Thoracic aorta (tissue), 2 donors: ENCODE measurements around the gene KIF1A. TPM values are rescaled to one million over a fixed set of nuclear protein-coding genes. Genes with fewer than 3 reads are reported as not detected.

ENCODE experiments used
- ATAC-seq: fragments of 150-250 bp; one replicate; pipeline ENCODE4 v1.8.0; 2017; ENCODE audit warnings: low read depth; ENCODE audit not compliant: insufficient number of reproducible peaks, low FRiP score
- DNase-seq: peaks from one replicate; pipeline ENCODE4 v3.0.0-alpha.2; 2020; ENCODE audit warnings: low spot score
- H3K27ac ChIP-seq, 2 donors: fragments of 200-600 bp; sonication (generic); 1 replicate in 1 of 2; 2 replicates in 1 of 2; pipeline ENCODE4 v1.5.1; 2016; ENCODE audit warnings: mild to moderate bottlenecking in 2 of 2, moderate library complexity in 2 of 2
- H3K27me3 ChIP-seq: fragments of 200-600 bp; sonication (generic); replicated peaks from 2 replicates; pipeline ENCODE4 v1.6.0; 2016; ENCODE audit warnings: mild to moderate bottlenecking; ENCODE audit not compliant: insufficient read depth
- H3K36me3 ChIP-seq: fragments of 200-600 bp; sonication (generic); one replicate; pipeline ENCODE4 v1.5.1; 2016
- H3K4me1 ChIP-seq, 2 donors: fragments of 200-600 bp; sonication (generic); 1 replicate in 1 of 2; 2 replicates in 1 of 2; pipeline versions ENCODE4 v1.5.1 to v1.6.0; 2016; ENCODE audit warnings: low read depth in 2 of 2, mild to moderate bottlenecking in 1 of 2; ENCODE audit not compliant: control insufficient read depth in 1 of 2
- H3K4me3 ChIP-seq: fragments of 200-600 bp; sonication (generic); 2 replicates; pipeline ENCODE4 v1.5.1; 2016; ENCODE audit warnings: mild to moderate bottlenecking
- H3K9me3 ChIP-seq: fragments of 200-600 bp; sonication (generic); 2 replicates; pipeline ENCODE4 v1.5.1; 2016
- total RNA-seq, 2 donors: library from RNA; depleted of rRNA; stranded (reverse); fragments of >200 nt; gene quantifications; one replicate each; pipeline versions ENCODE4 v1.1.0 to v1.2.3, GENCODE V29; 2016
- TF ChIP-seq, protein P1 (sequence below): fragments of 200-600 bp; sonication (generic); IDR thresholded peaks from one replicate; pipeline ENCODE4 v1.5.1; 2019; ENCODE audit warnings: antibody characterized with exemption

KIF1A gene
- total RNA-seq, 2 donors from 2014 or later = 0.92 TPM; not detected in 1

DNA sequence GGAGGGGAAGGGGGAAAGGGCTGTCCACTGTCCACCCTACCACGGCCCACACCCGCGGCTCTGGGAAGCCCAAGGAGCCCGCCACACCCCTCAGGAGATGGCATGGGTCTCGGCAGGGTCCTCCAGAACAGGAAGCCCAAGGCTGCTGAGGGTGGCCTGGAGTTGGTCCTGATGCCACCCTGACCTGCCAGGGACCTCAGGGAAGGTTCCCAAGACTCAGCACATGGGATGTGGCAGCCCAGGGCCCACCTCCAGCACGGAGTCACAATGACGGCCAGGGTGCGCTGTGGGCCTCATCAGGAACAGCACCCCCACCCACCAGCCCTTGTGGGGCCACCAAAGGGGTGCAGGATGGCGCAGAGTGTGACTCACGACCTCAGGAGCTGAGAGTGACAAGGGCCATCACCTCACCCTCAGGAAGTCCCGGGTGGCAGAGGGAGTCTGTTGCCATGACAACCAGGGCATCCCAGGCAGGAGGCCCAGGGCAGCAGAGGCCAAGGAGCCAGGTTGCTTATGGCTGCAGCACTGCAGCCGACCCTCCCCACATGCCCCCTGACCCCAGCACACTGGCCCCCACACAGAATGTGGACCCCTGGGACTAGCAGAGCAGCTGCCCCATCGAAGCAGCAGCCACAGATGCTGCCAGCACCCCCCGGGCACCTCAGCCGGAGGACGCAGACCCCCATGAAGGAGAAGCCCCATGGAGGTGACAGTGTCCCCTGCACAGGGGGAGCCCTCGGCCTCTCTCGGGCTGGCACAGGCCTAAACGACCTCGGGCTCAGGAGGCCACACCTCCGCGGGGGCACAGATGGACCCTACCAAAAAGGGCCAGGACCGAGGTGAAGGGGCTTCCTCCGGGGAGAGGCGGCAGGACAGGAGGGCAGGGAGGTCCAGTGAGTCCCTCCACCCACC is 34.3 kb downstream of the KIF1A start:
- Histone ChIP-seq H3K9me3 (no peaks in the 10 kb centered on the region), H3K27ac (no peak overlapping the region), H3K27me3 (no peaks in the 10 kb centered on the region), H3K36me3 (no peaks in the 10 kb centered on the region), H3K4me3 (no peak overlapping the region), H3K4me1 (no peaks in the 10 kb centered on the region)
- TF ChIP-seq, protein P1, sequence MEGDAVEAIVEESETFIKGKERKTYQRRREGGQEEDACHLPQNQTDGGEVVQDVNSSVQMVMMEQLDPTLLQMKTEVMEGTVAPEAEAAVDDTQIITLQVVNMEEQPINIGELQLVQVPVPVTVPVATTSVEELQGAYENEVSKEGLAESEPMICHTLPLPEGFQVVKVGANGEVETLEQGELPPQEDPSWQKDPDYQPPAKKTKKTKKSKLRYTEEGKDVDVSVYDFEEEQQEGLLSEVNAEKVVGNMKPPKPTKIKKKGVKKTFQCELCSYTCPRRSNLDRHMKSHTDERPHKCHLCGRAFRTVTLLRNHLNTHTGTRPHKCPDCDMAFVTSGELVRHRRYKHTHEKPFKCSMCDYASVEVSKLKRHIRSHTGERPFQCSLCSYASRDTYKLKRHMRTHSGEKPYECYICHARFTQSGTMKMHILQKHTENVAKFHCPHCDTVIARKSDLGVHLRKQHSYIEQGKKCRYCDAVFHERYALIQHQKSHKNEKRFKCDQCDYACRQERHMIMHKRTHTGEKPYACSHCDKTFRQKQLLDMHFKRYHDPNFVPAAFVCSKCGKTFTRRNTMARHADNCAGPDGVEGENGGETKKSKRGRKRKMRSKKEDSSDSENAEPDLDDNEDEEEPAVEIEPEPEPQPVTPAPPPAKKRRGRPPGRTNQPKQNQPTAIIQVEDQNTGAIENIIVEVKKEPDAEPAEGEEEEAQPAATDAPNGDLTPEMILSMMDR = no peak
- no peak for DNase-seq
- no peak for ATAC-seq

DNA sequence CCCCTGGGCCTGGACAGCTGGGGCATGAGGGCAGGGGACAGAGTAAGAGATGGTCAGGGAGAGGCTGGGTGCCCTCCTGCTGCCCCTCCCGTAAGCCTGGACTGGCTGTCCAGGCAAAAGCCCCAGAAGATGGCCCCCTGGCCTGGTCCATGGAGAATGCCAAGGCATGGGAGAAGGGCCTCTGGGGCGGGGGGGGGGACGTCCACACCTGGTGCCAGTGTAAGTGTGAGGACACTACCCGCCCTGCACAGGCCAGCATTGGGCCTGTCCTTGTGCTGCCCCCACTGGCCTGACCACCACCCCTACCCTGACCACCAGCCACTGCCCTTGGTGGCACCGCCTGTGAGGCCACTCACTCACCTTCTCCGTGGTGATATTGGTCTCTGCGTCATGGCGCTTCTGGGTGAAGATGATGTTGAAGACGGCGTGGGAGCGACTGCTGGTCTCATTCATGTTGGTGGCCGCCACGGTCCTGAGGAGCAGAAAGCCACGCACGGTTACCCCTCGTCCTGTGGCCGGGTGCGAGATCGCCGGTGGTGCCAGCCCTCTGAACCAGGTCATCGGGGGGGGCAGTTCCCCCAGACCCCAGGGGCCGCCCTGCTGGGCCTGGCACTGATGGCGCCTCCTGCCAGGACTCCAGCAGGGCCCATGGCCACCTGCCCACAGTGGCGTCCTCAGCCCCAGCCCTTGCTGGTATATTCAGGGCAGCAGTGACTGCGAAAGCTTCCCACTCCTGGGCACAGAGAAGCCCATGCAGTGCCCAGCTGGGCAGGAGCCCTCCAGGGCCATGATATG is 35.2 kb downstream of the KIF1A start:
- Histone ChIP-seq H3K36me3 (no peaks in the 10 kb centered on the region), H3K4me3 (no peak overlapping the region), H3K27me3 (no peaks in the 10 kb centered on the region), H3K4me1 (no peaks in the 10 kb centered on the region), H3K9me3 (no peaks in the 10 kb centered on the region), H3K27ac (no peak overlapping the region)
- DNase-seq (no peak), ATAC-seq (no peak)
- TF ChIP-seq, protein P1 = no peak

DNA sequence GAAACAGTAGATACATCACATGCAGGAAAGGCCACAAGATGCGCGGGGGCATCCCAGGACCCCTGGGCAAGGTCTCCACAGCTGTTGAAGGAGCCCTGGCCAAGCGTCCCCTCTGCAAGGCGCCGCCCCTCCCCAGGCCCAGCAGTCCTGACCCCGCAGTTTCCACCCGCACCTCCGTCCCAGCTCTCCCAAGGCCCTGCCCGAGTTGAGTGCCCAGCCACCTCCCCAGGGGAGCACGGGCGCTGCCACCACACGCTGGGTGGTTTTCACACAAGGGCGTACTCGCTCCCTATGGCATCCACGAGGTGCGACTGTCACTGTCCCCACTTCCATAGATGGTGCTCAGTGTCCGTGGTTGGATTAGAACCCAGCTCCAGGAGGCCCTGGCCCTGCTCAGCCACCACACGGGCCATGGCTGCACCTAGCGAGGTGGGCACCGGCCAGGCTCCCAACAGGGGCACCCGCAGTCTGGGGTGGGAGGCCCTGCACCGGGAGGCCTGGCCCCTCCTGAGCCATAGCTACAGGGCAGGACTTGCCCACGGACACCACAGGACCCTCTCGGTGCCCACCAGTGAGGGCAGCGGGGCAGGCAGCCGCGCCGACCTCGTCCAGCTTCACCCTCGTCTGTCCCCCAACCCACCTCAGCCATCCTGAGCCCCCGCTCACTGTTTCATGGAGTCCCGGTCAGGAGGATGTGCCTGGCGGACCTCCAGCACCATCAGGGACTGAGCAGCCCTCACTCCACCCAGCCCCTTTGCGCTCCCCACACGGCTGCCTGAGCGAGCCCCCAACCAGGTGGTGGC is 36.0 kb downstream of the KIF1A start:
- DNase-seq (no peak), ATAC-seq (no peak)
- H3K27ac ChIP-seq = no peak overlapping the region
- H3K4me1 ChIP-seq = no peaks in the 10 kb centered on the region
- H3K4me3 ChIP-seq = no peak overlapping the region
- no peaks in the 10 kb centered on the region for H3K9me3 ChIP-seq
- TF ChIP-seq, protein P1 = no peak
- H3K36me3 ChIP-seq = no peaks in the 10 kb centered on the region
- H3K27me3 ChIP-seq = no peaks in the 10 kb centered on the region

DNA sequence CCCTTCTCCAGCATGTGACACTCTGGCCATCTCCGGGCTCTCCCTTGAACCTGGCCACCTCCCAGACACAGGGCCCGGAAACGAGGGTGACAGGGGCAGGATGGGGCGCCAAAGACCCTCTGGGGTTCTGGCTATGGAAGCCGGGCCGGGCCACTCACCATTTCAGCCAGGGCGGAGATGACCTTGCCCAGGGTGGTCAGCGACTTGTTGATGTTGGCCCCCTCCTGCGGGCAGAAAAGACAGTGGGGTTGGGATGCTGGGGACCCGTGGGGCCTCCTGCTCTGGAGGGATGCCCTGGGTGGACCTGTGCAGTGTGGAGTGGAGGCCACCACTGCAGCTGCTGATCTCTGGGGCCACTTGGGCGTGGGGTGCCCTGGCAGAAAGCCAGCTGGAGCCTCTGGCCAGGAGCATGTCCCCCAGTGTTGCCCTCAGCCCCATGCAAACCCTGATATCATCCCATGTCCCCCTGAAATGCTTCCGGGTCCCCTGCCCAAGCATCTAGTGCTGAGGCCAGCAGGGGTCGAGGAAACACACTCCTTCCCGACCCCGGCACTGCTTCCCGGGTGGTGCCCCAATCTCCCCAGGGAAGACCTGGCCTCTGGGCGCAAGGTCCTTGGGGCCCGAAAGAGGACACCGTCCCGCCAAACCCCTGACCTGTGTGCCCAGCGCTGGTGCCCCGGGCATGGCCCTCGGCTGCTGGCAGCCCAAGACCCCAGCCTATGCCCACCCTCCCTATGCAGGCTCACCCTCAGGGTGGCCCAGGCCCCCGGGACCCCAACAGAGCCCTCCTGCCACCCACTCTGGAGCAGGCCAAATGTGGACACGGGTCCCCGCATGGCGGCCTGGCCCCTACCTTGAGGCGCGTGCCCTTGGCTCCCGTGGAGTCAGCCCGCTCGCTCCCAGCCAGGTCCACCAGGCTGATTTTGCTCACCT is 36.9 kb downstream of the KIF1A start:
- Histone ChIP-seq H3K4me1 (no peaks in the 10 kb centered on the region), H3K27ac (no peak overlapping the region), H3K36me3 (no peaks in the 10 kb centered on the region), H3K4me3 (no peak overlapping the region), H3K9me3 (no peaks in the 10 kb centered on the region), H3K27me3 (no peaks in the 10 kb centered on the region)
- no peak for DNase-seq
- ATAC-seq = no peak
- TF ChIP-seq, protein P1 = no peak
